Measurements from ENCODE around the gene CENPV.
A peak's percentile ranks its signal among the peaks of the same experiment; 100 is the strongest.
"Not testable (repeated sequence)": the region's sequence is repeated elsewhere in the genome, so short reads cannot be mapped to it uniquely, and the experiment has no call there.

The CENPV gene

GRCh38 chr17:16353317-16354174, at the start of gene CENPV:
Gene CENPV, minus strand, starts transcription at chr17:16353469. Its CDS starts 33 bp downstream, at chr17:16353436.
- DNase-seq = peak in 35 of 56 donors; percentile 11 to 65 (median 38)

GRCh38 chr17:16398270-16399267, 45.3 kb upstream of the CENPV start:
- DNase-seq = no peak

- peak in 2 of 56 donors; percentile 17 to 23 for DNase-seq
These were observed 43.4 kb upstream of the CENPV start for GRCh38 chr17:16396693-16397092.

- DNase-seq = not testable (repeated sequence)
These were observed 42.6 kb upstream of the CENPV start for GRCh38 chr17:16395887-16396286.

DNA sequence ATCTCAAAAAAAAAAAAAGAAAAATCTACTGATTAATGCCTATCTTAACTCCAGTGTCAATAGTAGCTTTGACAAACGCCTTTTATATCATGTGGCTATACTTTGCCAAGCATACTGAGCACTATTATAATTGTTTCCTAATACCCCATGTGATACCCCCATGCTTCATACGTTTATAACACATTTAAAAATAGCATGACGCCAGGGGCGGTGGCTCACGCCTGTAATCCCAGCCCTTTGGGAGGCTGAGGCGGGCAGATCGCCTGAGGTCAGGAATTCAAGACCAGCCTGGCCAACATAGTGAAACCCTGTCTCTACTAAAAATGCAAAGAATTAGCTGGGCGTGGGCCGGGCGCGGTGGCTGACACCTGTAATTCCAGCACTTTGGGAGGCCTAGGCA, 39.2 kb upstream of the CENPV start:
- not testable (repeated sequence) for DNase-seq

GRCh38 chr17:16391451-16391850, 38.2 kb upstream of the CENPV start:
- no peak for DNase-seq

DNA sequence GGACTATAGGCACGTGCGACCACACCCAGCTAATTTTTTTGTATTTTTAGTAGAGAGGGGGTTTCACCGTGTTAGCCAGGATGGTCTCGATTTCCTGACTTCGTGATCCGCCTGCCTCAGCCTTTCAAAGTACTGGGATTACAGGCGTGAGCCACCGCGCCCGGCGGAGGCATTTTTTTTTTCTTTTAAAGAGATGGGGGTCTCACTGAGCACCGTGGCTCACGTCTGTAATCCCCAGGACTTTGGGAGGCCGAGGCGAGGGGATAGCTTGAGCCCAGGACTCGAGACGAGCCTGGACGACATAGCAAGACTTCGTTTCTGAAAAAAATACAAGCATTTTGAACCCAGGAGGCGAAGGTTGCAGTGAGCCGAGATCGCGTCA, 32.8 kb upstream of the CENPV start:
- not testable (repeated sequence) for DNase-seq

DNA sequence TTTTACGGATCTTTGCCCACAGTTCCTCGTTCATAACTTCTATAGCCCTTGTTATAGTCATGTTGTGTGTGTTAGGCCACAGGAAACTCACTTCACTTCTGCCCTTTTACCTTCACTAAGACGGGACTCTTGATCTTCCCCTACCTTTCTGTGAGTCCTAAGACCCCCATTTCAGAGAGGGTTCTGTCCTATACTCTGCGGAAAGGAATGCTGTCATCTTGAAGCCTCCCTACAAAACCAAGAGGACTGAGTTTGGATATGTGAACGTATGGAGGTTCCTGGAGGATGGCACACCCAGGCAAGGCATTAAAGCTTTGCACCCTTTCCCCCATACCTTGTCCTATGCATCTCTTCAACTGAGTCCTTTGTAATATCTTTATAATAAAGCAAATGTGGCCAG, 31.3 kb upstream of the CENPV start:
- no peak for DNase-seq

DNA sequence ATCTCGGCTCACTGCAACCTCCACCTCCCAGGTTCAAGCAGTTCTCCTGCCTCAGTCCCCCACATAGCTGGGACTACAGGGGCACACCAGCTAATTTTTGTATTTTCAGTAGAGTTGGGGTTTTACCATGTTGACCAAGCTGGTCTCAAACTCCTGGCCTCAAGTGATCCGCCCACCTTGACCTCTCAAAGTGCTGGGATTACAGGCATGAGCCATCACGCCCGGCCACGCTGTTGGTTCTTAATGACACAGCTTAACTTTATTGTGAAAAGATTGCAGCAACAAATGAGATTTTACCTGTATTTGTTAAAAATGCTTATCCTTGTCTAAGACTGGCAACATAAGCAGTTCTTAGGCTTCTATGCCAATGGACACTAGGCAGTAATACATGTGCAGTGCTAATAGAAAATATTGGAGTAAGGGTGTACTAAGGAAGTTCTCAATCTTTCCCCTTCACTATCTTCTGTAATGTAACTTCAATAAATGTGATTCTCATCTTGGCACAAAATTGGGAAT, 30.6 kb upstream of the CENPV start:
- no peak for DNase-seq

DNA sequence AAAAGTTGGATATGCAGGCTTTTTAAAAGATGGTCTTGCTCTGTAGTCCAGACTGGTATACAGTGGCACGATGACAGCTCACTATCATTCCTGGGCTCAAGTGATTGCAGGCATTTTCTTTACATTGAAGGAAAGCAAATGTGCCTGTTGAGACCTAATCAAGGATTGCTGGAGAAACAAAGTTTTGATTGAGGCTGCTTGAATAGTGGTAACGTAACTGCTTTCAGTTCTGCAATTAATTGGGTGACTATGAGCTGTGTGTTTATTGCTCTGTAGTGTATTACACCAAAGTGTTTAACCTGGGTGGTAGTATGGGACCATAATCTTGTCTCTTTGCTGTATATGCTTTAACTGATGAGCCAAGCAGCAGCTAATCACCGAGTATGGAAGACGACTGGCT, 29.9 kb upstream of the CENPV start:
- no peak for DNase-seq

GRCh38 chr17:16381496-16381820, 28.2 kb upstream of the CENPV start:
- peak in 1 of 56 donors; percentile 24 for DNase-seq

GRCh38 chr17:16380640-16381495, 27.6 kb upstream of the CENPV start, which contains the start of gene UBB:
Gene UBB, plus strand, starts transcription at chr17:16381091. Its CDS starts 817 bp downstream, at chr17:16381908.
- peak in 55 of 56 donors; percentile 67 to 97 (median 91) for DNase-seq

GRCh38 chr17:16379654-16380053, 26.4 kb upstream of the CENPV start:
- DNase-seq = no peak

GRCh38 chr17:16378636-16379282, 25.5 kb upstream of the CENPV start:
- DNase-seq = peak in 7 of 56 donors; percentile 6 to 57 (median 16)

GRCh38 chr17:16377941-16378341, 24.7 kb upstream of the CENPV start:
- DNase-seq = peak in 10 of 56 donors; percentile 2 to 41 (median 21)

GRCh38 chr17:16374146-16374938, 21.1 kb upstream of the CENPV start:
- DNase-seq = no peak

DNA sequence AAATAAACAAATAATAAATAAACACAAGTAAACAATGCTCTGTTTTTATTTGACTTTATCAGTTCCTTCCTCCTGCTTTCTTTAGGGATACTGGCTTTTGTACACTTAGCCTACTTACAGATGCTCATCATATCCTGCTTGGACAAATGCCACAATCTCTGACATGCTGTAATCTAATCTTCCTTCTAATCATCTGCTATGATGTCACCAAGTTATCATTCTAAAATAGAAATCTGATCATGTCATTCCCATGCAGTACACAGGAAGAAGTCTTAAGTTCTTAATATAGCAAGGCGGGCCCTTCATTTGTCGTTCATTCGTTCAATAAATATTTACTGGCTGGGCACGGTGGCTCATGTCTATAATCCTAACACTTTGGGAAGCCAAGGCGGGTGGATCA, 18.5 kb upstream of the CENPV start:
- DNase-seq = no peak

- no peak for DNase-seq
These were observed 11.4 kb upstream of the CENPV start for GRCh38 chr17:16364625-16365024.
